HG02870 (cell line): Measurements from ENCODE around the gene OAF.

Experiments used
- ATAC-seq: cut with Tn5 transposase; IDR thresholded peaks from one replicate; pipeline ENCODE4 v1.9.1; 2021; ENCODE audit warnings: mild to moderate bottlenecking, moderate library complexity; ENCODE audit not compliant: unreplicated experiment

Gene OAF

DNA sequence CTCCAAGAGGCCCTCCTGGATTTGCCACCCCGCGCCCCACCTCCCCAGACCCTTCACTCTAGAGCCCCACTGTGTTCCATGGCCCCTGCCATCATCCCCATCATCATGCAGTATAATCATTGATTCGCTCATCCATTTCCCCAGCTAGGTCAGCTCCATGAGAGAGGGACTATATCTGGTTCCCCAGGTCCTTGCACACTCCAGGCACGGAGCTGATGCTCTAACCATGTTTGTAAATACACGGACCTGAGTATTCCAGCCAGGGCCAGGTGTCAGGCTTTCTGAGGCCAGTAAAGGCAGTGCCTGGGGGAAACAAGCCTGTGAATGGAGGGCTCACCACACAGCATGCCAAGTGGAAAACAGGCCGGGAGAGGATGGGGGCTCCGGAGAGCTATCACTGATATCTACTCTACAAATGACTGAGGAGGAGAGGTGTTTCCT, 27.1 kb upstream of the OAF start:
- no peak for ATAC-seq

GRCh38 chr11:120184371-120184945, 26.4 kb upstream of the OAF start:
- no peak for ATAC-seq

GRCh38 chr11:120184946-120185705, 25.7 kb upstream of the OAF start:
- ATAC-seq: no peak

GRCh38 chr11:120185706-120186455, 25.0 kb upstream of the OAF start:
- no peak for ATAC-seq

- no peak for ATAC-seq
These were observed 24.4 kb upstream of the OAF start for GRCh38 chr11:120186456-120186773.

- no peak for ATAC-seq
These were observed 23.8 kb upstream of the OAF start for GRCh38 chr11:120186774-120187591.

DNA sequence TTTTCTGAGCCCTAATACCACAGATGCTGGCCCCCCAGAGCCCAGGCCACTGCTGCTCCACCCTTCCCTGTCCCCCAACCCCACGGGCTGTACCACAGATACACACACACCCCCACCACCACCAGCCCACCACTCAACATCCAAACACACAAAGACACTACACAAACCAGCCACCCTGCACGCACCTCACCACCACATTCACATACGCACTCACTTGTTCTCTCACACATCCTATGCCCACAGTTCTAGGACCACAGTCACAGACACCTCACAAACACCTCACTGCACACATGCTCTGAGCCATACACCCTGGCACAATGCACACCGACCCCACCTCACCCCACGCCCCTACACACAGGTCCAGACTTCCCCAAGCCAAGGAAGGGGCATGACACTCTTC, 22.5 kb upstream of the OAF start:
- ATAC-seq: no peak

DNA sequence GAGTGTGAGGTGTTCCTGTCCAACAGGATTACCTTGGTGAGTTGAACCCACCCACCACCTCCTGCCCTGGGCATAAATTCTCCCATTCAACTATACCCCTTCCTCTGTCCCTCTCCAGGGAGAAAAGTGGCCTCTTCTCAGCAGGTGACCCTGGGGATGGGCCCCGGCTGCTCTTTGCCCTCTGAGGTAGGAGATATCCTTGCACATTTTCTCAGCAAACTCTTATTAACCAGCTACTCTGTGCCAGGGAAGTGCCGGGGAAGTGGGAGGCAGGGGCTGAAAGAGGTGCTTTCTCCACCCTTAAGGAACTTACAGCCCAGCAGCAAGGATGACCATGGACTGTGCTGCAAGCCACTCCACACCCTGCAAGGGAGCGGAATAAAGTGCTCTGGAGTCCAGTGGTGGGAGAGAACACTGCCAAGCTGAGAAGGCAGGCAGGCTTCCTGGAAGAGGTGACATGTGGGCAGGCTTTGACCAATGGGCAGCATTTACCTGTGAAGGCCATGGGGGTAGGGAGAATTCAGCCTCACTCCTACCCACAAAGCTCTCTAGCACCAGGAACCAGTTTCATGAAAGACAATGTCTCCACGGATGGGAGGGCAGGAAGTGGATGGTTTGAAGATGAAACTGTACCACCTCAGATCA, 21.9 kb upstream of the OAF start:
- no peak for ATAC-seq

GRCh38 chr11:120191058-120191457, 19.8 kb upstream of the OAF start:
- no peak for ATAC-seq

- no peak for ATAC-seq
These were observed 17.8 kb upstream of the OAF start for GRCh38 chr11:120192831-120193625.

DNA sequence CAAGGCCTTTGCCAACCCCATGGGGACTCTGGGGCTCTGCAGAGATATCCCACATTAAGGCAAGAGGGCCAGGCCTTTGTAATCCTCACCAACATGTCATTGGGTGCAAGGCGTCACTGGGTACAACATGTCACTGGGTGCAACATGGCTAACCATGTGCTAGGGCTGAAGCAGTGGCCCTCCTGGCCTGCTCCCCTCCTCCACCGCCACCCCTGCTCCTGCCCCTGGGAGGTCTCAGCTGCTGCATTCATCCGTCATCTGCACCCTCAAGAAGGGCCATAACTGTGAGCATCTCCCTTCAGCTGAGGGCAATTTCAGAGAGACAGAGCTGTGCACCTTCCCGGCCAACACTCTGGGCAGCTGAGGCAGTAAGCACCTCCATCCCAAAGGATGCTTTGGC, 16.7 kb upstream of the OAF start:
- ATAC-seq: no peak

- ATAC-seq: no peak
These were observed 15.1 kb upstream of the OAF start for GRCh38 chr11:120195601-120196320.

GRCh38 chr11:120196826-120197225, 14.0 kb upstream of the OAF start:
- ATAC-seq: no peak

GRCh38 chr11:120197251-120197891, 13.5 kb upstream of the OAF start:
- no peak for ATAC-seq

- ATAC-seq: no peak
These were observed 12.9 kb upstream of the OAF start for GRCh38 chr11:120197977-120198376.

- no peak for ATAC-seq
These were observed 12.4 kb upstream of the OAF start for GRCh38 chr11:120198403-120198786.

DNA sequence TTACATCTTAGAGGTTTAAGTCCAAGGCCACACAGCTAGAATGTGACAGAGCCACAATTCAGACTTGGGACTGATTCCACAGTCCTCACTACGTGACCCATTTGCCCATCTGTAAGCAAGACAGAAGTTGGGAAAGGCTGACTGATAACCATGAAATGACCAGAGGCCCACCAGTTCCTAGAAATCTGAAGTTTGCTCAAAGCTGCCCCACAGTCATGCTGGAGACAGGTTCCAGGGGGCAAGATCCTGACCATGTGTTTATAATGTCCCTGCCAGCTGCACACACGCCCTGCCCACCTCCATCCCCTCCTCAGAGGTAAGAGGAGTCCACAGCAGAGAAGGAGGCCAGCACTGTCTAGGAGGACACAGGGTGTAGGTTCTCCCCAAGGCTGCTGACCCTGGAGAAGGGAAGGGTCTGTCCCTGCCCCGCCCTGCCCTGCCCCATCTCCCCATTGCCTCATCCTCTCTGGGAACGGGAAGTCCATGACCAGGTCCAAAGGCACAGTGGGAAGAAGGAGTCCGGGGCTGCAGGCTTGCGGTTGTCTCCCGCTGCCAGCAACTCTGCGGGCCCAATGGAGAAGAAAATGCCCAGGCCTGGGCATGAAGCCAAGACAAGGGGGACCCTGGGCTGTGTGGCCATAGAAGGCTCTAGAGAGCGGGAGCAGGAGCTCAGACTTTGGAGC, 11.9 kb upstream of the OAF start:
- ATAC-seq: no peak

- ATAC-seq: no peak
These were observed 11.2 kb upstream of the OAF start for GRCh38 chr11:120199613-120200012.
